Ishikawa (cell line): ENCODE measurements around the gene FOXD1.

ENCODE experiments used
- CEBPB ChIP-seq: IDR thresholded peaks from 2 replicates; pipeline ENCODE4 v1.6.1; 2012
- CREB1 ChIP-seq: IDR thresholded peaks from 2 replicates; pipeline ENCODE4 v1.6.1; 2012; ENCODE audit warnings: low read depth
- EGR1 ChIP-seq: IDR thresholded peaks from 2 replicates; pipeline ENCODE4 v1.6.1; 2012
- EP300 ChIP-seq: IDR thresholded peaks from 2 replicates; pipeline ENCODE4 v1.6.1; 2012; ENCODE audit warnings: borderline replicate concordance
- FOXM1 ChIP-seq: IDR thresholded peaks from 2 replicates; pipeline ENCODE4 v1.6.1; 2012; ENCODE audit warnings: low read depth, borderline replicate concordance
- MAX ChIP-seq: IDR thresholded peaks from 2 replicates; pipeline ENCODE4 v1.6.1; 2012
- NFIC ChIP-seq: IDR thresholded peaks from 2 replicates; pipeline ENCODE4 v1.6.1; 2012
- RAD21 ChIP-seq: IDR thresholded peaks from 2 replicates; pipeline ENCODE4 v1.6.1; 2012; ENCODE audit warnings: low read depth
- REST ChIP-seq: IDR thresholded peaks from 2 replicates; pipeline ENCODE4 v1.6.1; 2012; ENCODE audit warnings: low read depth, mild to moderate bottlenecking
- TAF1 ChIP-seq: IDR thresholded peaks from 2 replicates; pipeline ENCODE4 v1.6.1; 2012; ENCODE audit warnings: low read depth, mild to moderate bottlenecking
- TCF12 ChIP-seq: IDR thresholded peaks from 2 replicates; pipeline ENCODE4 v1.6.1; 2012; ENCODE audit warnings: low read depth
- TEAD4 ChIP-seq: IDR thresholded peaks from 2 replicates; pipeline ENCODE4 v1.6.1; 2012
- USF1 ChIP-seq: IDR thresholded peaks from 2 replicates; pipeline ENCODE4 v1.6.1; 2012
- YY1 ChIP-seq: IDR thresholded peaks from 2 replicates; pipeline ENCODE4 v1.6.1; 2012; ENCODE audit warnings: low read depth
- ZBTB7A ChIP-seq: IDR thresholded peaks from 2 replicates; pipeline ENCODE4 v1.6.1; 2012; ENCODE audit warnings: low read depth

The FOXD1 gene

GRCh38 chr5:73460133-73460532 lies 11.6 kb upstream of the FOXD1 start:
- TF ChIP-seq TEAD4, result no peak
- TF ChIP-seq USF1, result no peak
- TF ChIP-seq MAX, result no peak
- no peak for TF ChIP-seq CREB1
- no peak for TF ChIP-seq EP300
- no peak for TF ChIP-seq YY1
- TF ChIP-seq CEBPB, result no peak
- no peak for TF ChIP-seq TCF12
- no peak for TF ChIP-seq ZBTB7A
- TF ChIP-seq FOXM1, result no peak
- TF ChIP-seq NFIC, result no peak

GRCh38 chr5:73459366-73459765 lies 10.8 kb upstream of the FOXD1 start:
- TF ChIP-seq ZBTB7A (no peak), USF1 (no peak), FOXM1 (no peak), CREB1 (no peak), EGR1 (no peak), TCF12 (no peak), EP300 (no peak), REST (no peak), TEAD4 (no peak), TAF1 (no peak), YY1 (no peak), NFIC (no peak)

- TF ChIP-seq USF1 (peak; percentile 45; the same call in 1 of the 2 replicates), RAD21 (peak; percentile 62), ZBTB7A (no peak)
Measured at GRCh38 chr5:73454379-73455036, 5.9 kb upstream of the FOXD1 start.

GRCh38 chr5:73452215-73452614 lies 3.6 kb upstream of the FOXD1 start:
- no peak for TF ChIP-seq YY1
- no peak for TF ChIP-seq NFIC
- no peak for TF ChIP-seq TCF12
- no peak for TF ChIP-seq EP300
- TF ChIP-seq RAD21, result no peak
- TF ChIP-seq EGR1, result no peak
- TF ChIP-seq FOXM1, result no peak
- no peak for TF ChIP-seq CEBPB
- no peak for TF ChIP-seq MAX
- TF ChIP-seq REST, result no peak
- no peak for TF ChIP-seq TAF1
- TF ChIP-seq ZBTB7A, result no peak
- TF ChIP-seq CREB1, result no peak
- no peak for TF ChIP-seq TEAD4
- TF ChIP-seq USF1, result no peak

GRCh38 chr5:73451224-73452130 lies 2.9 kb upstream of the FOXD1 start:
- TF ChIP-seq TEAD4 (no peak), REST (no peak), TCF12 (no peak), TAF1 (no peak), ZBTB7A (peak; percentile 66; the same call in 1 of the 2 replicates), RAD21 (peak; percentile 74; the same call in 1 of the 2 replicates), NFIC (no peak), CEBPB (no peak), YY1 (no peak), EGR1 (no peak), MAX (no peak), USF1 (no peak)
